Activated CD8-positive, alpha-beta T cell treated with anti-CD3 and anti-CD28 coated beads for 36 hours (primary cell): ENCODE results near the gene CAB39. TPM values are rescaled to one million over a fixed set of nuclear protein-coding genes. Genes with fewer than 3 reads are reported as not detected.

Source experiments
- ATAC-seq: fragments of 200-7000 bp; cut with Tn5 transposase; one replicate; pipeline ENCODE4 v1.10.0; 2021; ENCODE audit warnings: mild to moderate bottlenecking, moderate library complexity
- CTCF ChIA-PET: fragments of 350-600 bp; sonication (Branson Sonifier 250); formaldehyde crosslinking; loops from one replicate; lab custom pipeline; 2021; ENCODE audit warnings: antibody characterized with exemption; lab: Charles Lee
- POLR2A ChIA-PET: fragments of 350-600 bp; sonication (Branson Sonifier 250); formaldehyde crosslinking; loops from one replicate; lab custom pipeline; 2021; ENCODE audit warnings: antibody characterized with exemption; lab: Charles Lee
- DNase-seq: peaks from one replicate; pipeline ENCODE4 v3.0.0-alpha.2; 2020
- H3K27ac Mint-ChIP-seq: one replicate; pipeline ENCODE4 v1.8.0; 2021; ENCODE audit warnings: mild to moderate bottlenecking, mixed read lengths
- H3K27me3 Mint-ChIP-seq: one replicate; pipeline ENCODE4 v1.8.0; 2021; ENCODE audit warnings: mixed read lengths
- H3K36me3 Mint-ChIP-seq: one replicate; pipeline ENCODE4 v1.8.0; 2021; ENCODE audit warnings: low read depth, mixed read lengths
- H3K4me1 Mint-ChIP-seq: one replicate; pipeline ENCODE4 v1.8.0; 2021; ENCODE audit warnings: low read depth, mixed read lengths
- H3K4me3 Mint-ChIP-seq: one replicate; pipeline ENCODE4 v1.8.0; 2021; ENCODE audit warnings: mild to moderate bottlenecking, moderate library complexity, mixed read lengths
- H3K9me3 Mint-ChIP-seq: one replicate; pipeline ENCODE4 v1.8.0; 2021; ENCODE audit warnings: mixed read lengths
- intact Hi-C: fragments of 100-400 bp; cut with micrococcal nuclease; formaldehyde crosslinking; loops from one replicate; pipeline ENCODE4 v1.10.0; 2022
- total RNA-seq, 2 experiments: library from RNA; stranded (reverse); gene quantifications; one replicate each; pipeline ENCODE4 v1.2.3, GENCODE V29; 2021
- TF ChIP-seq, protein P1 (sequence below): fragments of 200-600 bp; IDR thresholded peaks from one replicate; pipeline ENCODE4 v1.8.0; 2022; ENCODE audit warnings: antibody characterized with exemption, mild to moderate bottlenecking

The CAB39 gene
- total RNA-seq, 2 experiments from 2014 or later: 119 to 120 TPM

DNA sequence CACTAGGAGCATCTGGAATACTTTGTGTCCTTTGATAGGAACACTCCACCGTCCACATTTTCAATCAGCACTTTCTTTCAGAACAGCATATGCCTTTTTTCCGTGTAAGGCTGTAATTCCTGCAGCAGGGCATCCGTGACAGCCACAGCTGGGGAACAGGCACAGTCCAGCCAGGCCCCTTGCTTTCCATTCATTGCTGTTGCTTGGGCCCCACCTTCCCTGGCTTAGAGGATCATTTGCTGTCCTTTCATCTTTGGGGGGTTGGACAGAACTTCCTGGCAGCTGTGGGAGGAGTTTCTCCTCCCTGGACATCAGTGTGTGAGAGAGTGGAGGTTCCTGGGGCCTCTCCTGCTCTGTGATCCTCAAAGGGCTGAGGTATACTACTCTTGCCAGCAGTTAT, 102.4 kb downstream of the CAB39 start:
- Mint-ChIP-seq H3K27me3 (no peaks in the 10 kb centered on the region), H3K9me3 (no peaks in the 10 kb centered on the region), H3K36me3 (peaks cover 58% of the 10 kb centered on the region), H3K27ac (peak overlapping the region; percentile 27), H3K4me3 (no peak overlapping the region), H3K4me1 (peaks cover 10% of the 10 kb centered on the region)
- TF ChIP-seq, protein P1, sequence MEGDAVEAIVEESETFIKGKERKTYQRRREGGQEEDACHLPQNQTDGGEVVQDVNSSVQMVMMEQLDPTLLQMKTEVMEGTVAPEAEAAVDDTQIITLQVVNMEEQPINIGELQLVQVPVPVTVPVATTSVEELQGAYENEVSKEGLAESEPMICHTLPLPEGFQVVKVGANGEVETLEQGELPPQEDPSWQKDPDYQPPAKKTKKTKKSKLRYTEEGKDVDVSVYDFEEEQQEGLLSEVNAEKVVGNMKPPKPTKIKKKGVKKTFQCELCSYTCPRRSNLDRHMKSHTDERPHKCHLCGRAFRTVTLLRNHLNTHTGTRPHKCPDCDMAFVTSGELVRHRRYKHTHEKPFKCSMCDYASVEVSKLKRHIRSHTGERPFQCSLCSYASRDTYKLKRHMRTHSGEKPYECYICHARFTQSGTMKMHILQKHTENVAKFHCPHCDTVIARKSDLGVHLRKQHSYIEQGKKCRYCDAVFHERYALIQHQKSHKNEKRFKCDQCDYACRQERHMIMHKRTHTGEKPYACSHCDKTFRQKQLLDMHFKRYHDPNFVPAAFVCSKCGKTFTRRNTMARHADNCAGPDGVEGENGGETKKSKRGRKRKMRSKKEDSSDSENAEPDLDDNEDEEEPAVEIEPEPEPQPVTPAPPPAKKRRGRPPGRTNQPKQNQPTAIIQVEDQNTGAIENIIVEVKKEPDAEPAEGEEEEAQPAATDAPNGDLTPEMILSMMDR: no peak
- ChIA-PET CTCF (interaction anchor here (0.7 to 1.5 kb wide), 3 partner anchors 9 to 33 kb away, joined by 3 read pairs; no protein-coding TSS in a partner anchor), POLR2A (interaction anchor here (0.6 kb wide), 1 partner anchor 200 kb away, joined by 3 read pairs; no protein-coding TSS in a partner anchor)
- no peak for DNase-seq
- no peak for ATAC-seq
- intact Hi-C loops: no loop called here

DNA sequence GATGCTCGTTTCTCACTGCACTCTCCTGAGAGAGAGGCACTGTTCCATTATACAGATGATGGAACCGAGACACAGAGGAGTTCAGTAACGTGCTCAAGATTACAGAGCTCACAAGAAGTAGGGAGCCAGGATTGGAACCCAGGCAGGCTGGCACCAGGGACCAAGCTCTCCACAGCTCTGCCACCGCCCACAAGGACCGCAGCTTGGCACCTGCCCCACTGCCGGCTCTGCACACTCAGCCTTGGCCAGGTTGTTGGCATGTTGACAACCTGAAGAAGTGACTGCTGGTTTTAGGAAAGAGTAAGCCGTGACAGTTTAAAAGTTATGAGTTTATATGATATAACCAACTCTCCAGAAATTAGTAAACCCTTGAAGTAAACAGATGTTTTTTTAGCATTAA, 104.1 kb downstream of the CAB39 start:
- Mint-ChIP-seq H3K36me3 (peaks cover 50% of the 10 kb centered on the region), H3K27ac (peak overlapping the region; percentile 36), H3K27me3 (no peaks in the 10 kb centered on the region), H3K4me3 (no peak overlapping the region), H3K4me1 (peaks cover 10% of the 10 kb centered on the region), H3K9me3 (no peaks in the 10 kb centered on the region)
- TF ChIP-seq, protein P1: no peak
- POLR2A ChIA-PET: interaction anchor here (1.6 kb wide), 1 partner anchor 56 kb away, joined by 3 read pairs; no protein-coding TSS in a partner anchor
- intact Hi-C loops: no loop called here
- DNase-seq (no peak), ATAC-seq (no peak)
- CTCF ChIA-PET: interaction anchor here (1.7 to 2.1 kb wide), 2 partner anchors 10 to 18 kb away, joined by 5 to 9 read pairs; no protein-coding TSS in a partner anchor

DNA sequence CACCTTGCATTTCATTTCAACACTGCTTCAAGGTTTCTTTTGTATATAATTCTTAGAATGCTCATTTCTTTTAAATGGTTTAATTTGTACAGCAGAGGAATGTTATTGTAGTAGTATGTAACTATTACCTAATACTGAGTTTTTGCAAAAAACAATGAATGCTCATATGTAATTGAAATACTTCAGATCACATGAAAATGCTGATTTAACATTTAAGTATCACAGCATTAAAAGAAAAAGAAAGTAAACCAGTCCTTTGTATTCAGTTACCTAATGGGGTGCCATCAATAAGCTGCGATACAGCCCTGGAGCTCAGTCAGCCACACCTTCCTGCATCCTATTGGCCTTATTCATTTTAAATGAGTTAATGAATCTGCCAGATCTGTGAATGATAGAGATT, 106.8 kb downstream of the CAB39 start:
- intact Hi-C loops: no loop called here
- POLR2A ChIA-PET: interaction anchor here (1.1 kb wide), 1 partner anchor 34 kb away, joined by 3 read pairs; no protein-coding TSS in a partner anchor
- no peak for DNase-seq
- Mint-ChIP-seq H3K9me3 (no peaks in the 10 kb centered on the region), H3K27me3 (no peaks in the 10 kb centered on the region), H3K27ac (no peak overlapping the region), H3K4me1 (peaks cover 10% of the 10 kb centered on the region), H3K4me3 (no peak overlapping the region), H3K36me3 (peaks cover 30% of the 10 kb centered on the region)
- TF ChIP-seq, protein P1: no peak
- no peak for ATAC-seq
- CTCF ChIA-PET: interaction anchor here (1.2 to 1.8 kb wide), 5 partner anchors 10 to 408 kb away, joined by 3 to 6 read pairs (median 3); no protein-coding TSS in a partner anchor

DNA sequence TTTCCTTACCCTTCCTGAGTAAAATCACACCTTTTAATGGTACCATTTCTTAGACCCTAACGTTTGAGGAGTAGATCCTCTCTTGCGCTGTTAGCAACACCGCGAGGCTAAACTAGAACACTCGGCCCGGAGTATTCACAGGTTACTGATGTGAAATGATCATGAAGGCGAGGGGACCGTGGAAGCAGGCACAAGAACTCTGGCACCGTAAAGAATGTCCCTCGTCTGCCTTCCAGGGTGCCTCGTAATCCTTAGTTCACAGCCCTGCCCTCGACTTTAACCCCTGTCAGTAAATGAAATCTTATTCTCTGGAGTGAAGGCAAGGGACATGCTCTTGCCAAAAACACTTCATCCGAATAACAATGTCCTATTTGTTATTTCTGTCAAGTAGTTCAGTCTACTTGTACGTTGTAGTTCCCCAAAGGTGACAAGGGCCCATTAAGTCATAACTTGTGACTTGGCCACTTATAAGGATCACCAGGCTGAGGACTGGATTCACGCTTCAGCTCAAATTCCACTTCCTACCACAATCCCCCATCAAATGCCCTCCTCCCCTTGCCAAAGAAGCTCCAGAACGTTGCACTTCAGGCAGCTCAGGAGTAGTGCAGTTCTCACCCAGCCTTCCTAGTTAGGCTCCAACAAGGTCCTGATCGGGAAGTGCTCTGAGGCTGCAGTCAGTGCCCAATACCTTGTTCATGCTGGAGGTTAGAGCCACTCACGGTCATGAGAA, 108.8 kb downstream of the CAB39 start:
- POLR2A ChIA-PET: interaction anchor here (1.1 to 1.5 kb wide), 2 partner anchors 10 to 166 kb away, joined by 3 to 4 read pairs; no protein-coding TSS in a partner anchor
- peaks cover 21% of the 10 kb centered on the region for H3K36me3 Mint-ChIP-seq

More for the DNA sequence above, 108.8 kb downstream of the CAB39 start:
- ATAC-seq: no peak
- TF ChIP-seq, protein P1: no peak
- Mint-ChIP-seq H3K27ac (peak overlapping the region; percentile 39), H3K9me3 (no peaks in the 10 kb centered on the region), H3K27me3 (peaks cover 10% of the 10 kb centered on the region), H3K4me3 (no peak overlapping the region), H3K4me1 (peaks cover 13% of the 10 kb centered on the region)
- intact Hi-C loops: loop anchor here (10.0 kb wide), 1 partner anchor 233 kb away; the partner anchor contains the start of gene PSMD1
- CTCF ChIA-PET: interaction anchor here (2.1 to 3.5 kb wide), 2 partner anchors 166 to 231 kb away, joined by 8 to 75 read pairs; no protein-coding TSS in a partner anchor
- DNase-seq: no peak
